Tibial nerve (tissue), 4 donors: ENCODE results near the gene LGI2. TPM values are rescaled to one million over a fixed set of nuclear protein-coding genes. Genes with fewer than 3 reads are reported as not detected.

Experiments used
- DNase-seq, 2 donors: peaks; one replicate each; pipeline ENCODE4 v3.0.0-alpha.2; 2019; ENCODE audit warnings: low spot score in 2 of 2
- H3K27ac ChIP-seq, 4 donors: fragments of 200-600 bp; sonication (generic) in 3 of 4; one replicate each; pipeline ENCODE4 v1.5.1; 2017 to 2019; ENCODE audit warnings: mild to moderate bottlenecking in 1 of 4
- H3K27me3 ChIP-seq, 2 donors: fragments of 200-600 bp; sonication (generic) in 1 of 2; one replicate each; pipeline versions ENCODE4 v1.5.1 to v1.6.0; 2017 to 2019
- H3K36me3 ChIP-seq, 3 donors: fragments of 200-600 bp; sonication (generic); one replicate each; pipeline ENCODE4 v1.5.1; 2018 to 2019
- H3K4me1 ChIP-seq, 4 donors: fragments of 200-600 bp; sonication (generic) in 3 of 4; one replicate each; pipeline ENCODE4 v1.5.1; 2017 to 2019
- H3K4me3 ChIP-seq, 4 donors: fragments of 200-600 bp; sonication (generic) in 3 of 4; one replicate each; pipeline ENCODE4 v1.5.1; 2017 to 2019; ENCODE audit warnings: mild to moderate bottlenecking in 1 of 4, moderate library complexity in 1 of 4
- H3K9me3 ChIP-seq, 4 donors: fragments of 200-600 bp; sonication (generic) in 3 of 4; one replicate each; pipeline ENCODE4 v1.5.1; 2017 to 2019
- CTCF ChIP-seq, 5 experiments: fragments of 200-600 bp in 3 of 5; fragments of 450-650 bp in 2 of 5; sonication (generic) in 3 of 5; IDR thresholded peaks; one replicate each; pipeline ENCODE4 v1.5.1; 2016 to 2019; ENCODE audit warnings: antibody characterized with exemption in 5 of 5, mild to moderate bottlenecking in 3 of 5, moderate library complexity in 2 of 5
- EP300 ChIP-seq, 2 donors: sonication (generic); formaldehyde crosslinking; IDR thresholded peaks; one replicate each; pipeline ENCODE4 v1.6.1; 2017; ENCODE audit warnings: antibody characterized with exemption in 2 of 2, mild to moderate bottlenecking in 1 of 2
- POLR2A ChIP-seq, 2 donors: fragments of 450-650 bp; IDR thresholded peaks; one replicate each; pipeline ENCODE4 v1.6.1; 2017; ENCODE audit warnings: antibody characterized with exemption in 2 of 2, mild to moderate bottlenecking in 2 of 2, moderate library complexity in 2 of 2
- WGBS, 2 donors: methylation state at CpG; one replicate each; pipeline ENCODE4 v1.1.5; 2018; 5-methylcytosine and 5-hydroxymethylcytosine counted together
- total RNA-seq, 4 donors: library from RNA; depleted of rRNA; stranded (reverse); fragments of >200 nt; gene quantifications; one replicate each; pipeline ENCODE4 v1.1.0, GENCODE V29; 2016

The LGI2 gene, protein sequence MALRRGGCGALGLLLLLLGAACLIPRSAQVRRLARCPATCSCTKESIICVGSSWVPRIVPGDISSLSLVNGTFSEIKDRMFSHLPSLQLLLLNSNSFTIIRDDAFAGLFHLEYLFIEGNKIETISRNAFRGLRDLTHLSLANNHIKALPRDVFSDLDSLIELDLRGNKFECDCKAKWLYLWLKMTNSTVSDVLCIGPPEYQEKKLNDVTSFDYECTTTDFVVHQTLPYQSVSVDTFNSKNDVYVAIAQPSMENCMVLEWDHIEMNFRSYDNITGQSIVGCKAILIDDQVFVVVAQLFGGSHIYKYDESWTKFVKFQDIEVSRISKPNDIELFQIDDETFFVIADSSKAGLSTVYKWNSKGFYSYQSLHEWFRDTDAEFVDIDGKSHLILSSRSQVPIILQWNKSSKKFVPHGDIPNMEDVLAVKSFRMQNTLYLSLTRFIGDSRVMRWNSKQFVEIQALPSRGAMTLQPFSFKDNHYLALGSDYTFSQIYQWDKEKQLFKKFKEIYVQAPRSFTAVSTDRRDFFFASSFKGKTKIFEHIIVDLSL
- 10 to 100 TPM in 3 of 4 donors, 1 to 10 TPM in 1; 4.8 to 25.7 (median 23.2) TPM for total RNA-seq

DNA sequence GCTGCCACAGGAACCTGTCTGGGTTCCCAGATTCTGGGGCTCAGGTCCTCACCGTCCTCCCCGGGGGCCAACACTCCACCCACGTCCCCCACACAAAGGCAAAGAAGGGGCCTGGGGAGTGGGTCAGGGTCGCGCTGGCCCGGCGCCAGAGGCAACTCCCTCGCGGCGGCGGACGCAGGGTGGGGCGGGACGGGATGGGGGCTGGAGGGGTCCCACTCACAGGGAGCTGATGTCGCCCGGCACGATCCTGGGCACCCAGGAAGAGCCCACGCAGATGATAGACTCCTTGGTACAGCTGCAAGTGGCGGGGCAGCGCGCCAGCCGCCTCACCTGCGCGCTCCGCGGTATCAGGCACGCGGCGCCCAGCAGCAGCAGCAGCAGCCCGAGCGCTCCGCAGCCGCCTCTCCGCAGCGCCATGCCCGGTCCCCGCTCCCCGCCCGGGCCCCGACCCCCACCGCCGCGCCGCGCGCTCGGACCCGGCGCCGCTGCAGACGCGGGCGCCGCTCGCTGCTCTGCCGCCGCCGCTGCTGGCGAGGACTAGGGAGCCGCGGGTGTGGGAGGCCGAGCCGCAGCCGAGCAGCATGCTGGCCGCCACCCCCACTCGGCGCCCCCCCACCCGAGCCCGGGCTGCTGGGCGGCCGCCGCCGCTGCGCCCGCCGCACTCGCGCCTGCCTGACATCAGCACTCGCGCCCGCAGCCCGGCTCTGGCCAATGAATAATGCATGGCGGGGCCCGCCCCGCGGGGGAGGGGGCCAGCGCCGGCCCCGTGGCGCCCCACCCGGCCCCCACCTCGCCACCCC lies at the start of gene LGI2:
LGI2 (minus strand) TSS at position 670 of the 800 bp plus-strand sequence; CDS start at position 417, 253 bp downstream.
- TF ChIP-seq EP300 (IDR thresholded peaks at IDR 0.05) (no peak), POLR2A (IDR thresholded peaks at IDR 0.05) (no peak)
- DNase-seq = peak in 1 of 2 donors; percentile 30
- peaks cover 0 to 5% of the 10 kb centered on the region in 2 donors for H3K27me3 ChIP-seq
- no peaks in the 10 kb centered on the region for H3K9me3 ChIP-seq
- H3K4me1 ChIP-seq = peaks cover 0 to 21% (median 7%) of the 10 kb centered on the region in 4 donors
- H3K4me3 ChIP-seq = peak within 1 kb of the TSS; percentile 42 to 68 (median 52)
- no peaks in the 10 kb centered on the region for H3K36me3 ChIP-seq
- WGBS, 2 donors = 0 to 8% methylated on average over 8 to 35 of the region's 92 CpGs
- H3K27ac ChIP-seq = peak within 1 kb of the TSS; percentile 58 to 83 (median 70)

GRCh38 chr4:25078523-25078922 lies 47.8 kb upstream of the LGI2 start:
- no peaks in the 10 kb centered on the region for H3K9me3 ChIP-seq
- no peaks in the 10 kb centered on the region for H3K4me1 ChIP-seq
- no peak overlapping the region for H3K4me3 ChIP-seq
- DNase-seq = no peak
- TF ChIP-seq POLR2A (IDR thresholded peaks at IDR 0.05) (no peak), EP300 (IDR thresholded peaks at IDR 0.05) (no peak), CTCF (IDR thresholded peaks at IDR 0.05) (no peak)
- no peaks in the 10 kb centered on the region for H3K36me3 ChIP-seq
- 84 to 90% methylated on average over 4 of the region's 4 CpGs for WGBS, 2 donors
- no peaks in the 10 kb centered on the region for H3K27me3 ChIP-seq
- H3K27ac ChIP-seq = no peak overlapping the region

- Histone ChIP-seq H3K27me3 (no peaks in the 10 kb centered on the region), H3K9me3 (no peaks in the 10 kb centered on the region), H3K36me3 (no peaks in the 10 kb centered on the region), H3K4me1 (no peaks in the 10 kb centered on the region), H3K4me3 (no peak overlapping the region), H3K27ac (no peak overlapping the region)
- WGBS, 2 donors = 53 to 70% methylated on average over 3 of the region's 3 CpGs
- no peak for DNase-seq
- TF ChIP-seq CTCF (IDR thresholded peaks at IDR 0.05) (no peak), EP300 (IDR thresholded peaks at IDR 0.05) (no peak), POLR2A (IDR thresholded peaks at IDR 0.05) (no peak)
Observed at GRCh38 chr4:25076625-25077398, 46.1 kb upstream of the LGI2 start.

DNA sequence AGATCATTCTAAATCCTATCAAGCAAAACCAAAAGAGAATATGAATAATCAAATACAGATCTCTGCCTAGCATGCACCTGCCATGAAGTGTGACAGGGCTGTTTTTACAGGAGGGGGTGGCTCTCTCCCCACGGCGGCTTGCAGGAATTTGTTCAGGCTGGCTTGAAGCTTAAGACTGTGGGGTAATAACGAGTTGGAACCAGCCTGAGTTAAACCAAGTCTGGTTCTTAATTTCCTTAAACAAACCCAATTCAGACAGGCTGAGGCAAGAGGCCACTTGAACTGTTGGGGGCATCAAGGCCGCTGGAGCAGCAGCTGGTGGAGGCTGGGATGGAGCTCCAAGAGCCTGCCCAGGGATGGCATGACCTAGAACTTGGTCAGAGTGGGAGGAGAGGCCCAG lies 45.1 kb upstream of the LGI2 start:
- no peak overlapping the region for H3K27ac ChIP-seq
- DNase-seq = no peak
- TF ChIP-seq CTCF (IDR thresholded peaks at IDR 0.05) (no peak), POLR2A (IDR thresholded peaks at IDR 0.05) (no peak), EP300 (IDR thresholded peaks at IDR 0.05) (no peak)
- no peaks in the 10 kb centered on the region for H3K27me3 ChIP-seq
- WGBS, 2 donors = 61 to 68% methylated on average over 4 of the region's 4 CpGs
- H3K4me3 ChIP-seq = no peak overlapping the region
- no peaks in the 10 kb centered on the region for H3K9me3 ChIP-seq
- no peaks in the 10 kb centered on the region for H3K4me1 ChIP-seq
- H3K36me3 ChIP-seq = no peaks in the 10 kb centered on the region

- Histone ChIP-seq H3K4me1 (no peaks in the 10 kb centered on the region), H3K36me3 (no peaks in the 10 kb centered on the region), H3K27ac (no peak overlapping the region), H3K27me3 (no peaks in the 10 kb centered on the region), H3K4me3 (no peak overlapping the region), H3K9me3 (no peaks in the 10 kb centered on the region)
- 77 to 84% methylated on average over 9 to 11 of the region's 11 CpGs for WGBS, 2 donors
- DNase-seq = no peak
- TF ChIP-seq POLR2A (IDR thresholded peaks at IDR 0.05) = no peak
- no peak for TF ChIP-seq CTCF (IDR thresholded peaks at IDR 0.05)
- TF ChIP-seq EP300 (IDR thresholded peaks at IDR 0.05) = no peak
Observed at GRCh38 chr4:25075129-25075528, 44.4 kb upstream of the LGI2 start.
